Measurements from ENCODE around the gene C4orf50. TPM values are rescaled to one million over a fixed set of nuclear protein-coding genes. Genes with fewer than 3 reads are reported as not detected.

Gene C4orf50
- total RNA-seq, 1 experiment from 2014 or later = 0.12 TPM

- DNase-seq (ENCODE audit: low spot score) = no peak
Observed at GRCh38 chr4:5890063-5890727, 128.0 kb downstream of the C4orf50 start.

DNA sequence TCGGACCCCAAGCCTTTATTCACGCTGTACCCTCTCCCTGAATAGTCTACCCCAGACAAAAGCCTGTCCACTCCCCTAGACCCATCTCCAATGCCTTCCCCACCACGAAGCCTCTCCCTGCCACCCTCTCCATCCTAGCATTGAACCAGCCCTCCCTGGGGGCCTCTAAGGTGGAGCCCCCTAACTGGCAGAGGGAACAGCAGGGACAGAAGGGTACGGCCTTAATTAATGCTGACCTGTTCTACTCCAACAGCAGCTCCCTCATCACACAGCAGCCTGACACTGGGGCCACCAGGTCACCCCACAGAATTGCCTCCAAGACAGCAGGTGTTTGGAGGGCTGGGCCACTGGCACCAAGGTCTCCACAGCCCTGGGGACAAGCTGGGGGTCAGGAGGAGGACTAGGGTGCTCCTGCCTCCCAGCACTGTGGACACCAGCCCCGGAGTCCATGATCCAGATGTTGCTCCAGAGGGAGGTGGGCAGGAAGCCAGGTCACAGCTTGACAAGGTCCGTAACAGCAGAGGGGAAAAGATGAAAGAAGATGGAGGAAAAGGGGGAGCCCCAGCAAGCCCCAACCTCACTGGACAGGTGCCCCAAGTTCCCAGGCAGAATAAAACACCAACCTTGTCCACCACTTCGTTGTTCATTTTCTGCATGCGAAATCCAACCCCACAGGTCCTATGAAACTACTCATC is 129.1 kb downstream of the C4orf50 start:
- no peak for DNase-seq (ENCODE audit: low spot score)

- DNase-seq (ENCODE audit: low spot score) = peak; percentile 37
Observed at GRCh38 chr4:5888222-5889001, 129.8 kb downstream of the C4orf50 start.

GRCh38 chr4:5887361-5888221 is 130.6 kb downstream of the C4orf50 start:
- DNase-seq (ENCODE audit: low spot score) = peak; percentile 68

DNA sequence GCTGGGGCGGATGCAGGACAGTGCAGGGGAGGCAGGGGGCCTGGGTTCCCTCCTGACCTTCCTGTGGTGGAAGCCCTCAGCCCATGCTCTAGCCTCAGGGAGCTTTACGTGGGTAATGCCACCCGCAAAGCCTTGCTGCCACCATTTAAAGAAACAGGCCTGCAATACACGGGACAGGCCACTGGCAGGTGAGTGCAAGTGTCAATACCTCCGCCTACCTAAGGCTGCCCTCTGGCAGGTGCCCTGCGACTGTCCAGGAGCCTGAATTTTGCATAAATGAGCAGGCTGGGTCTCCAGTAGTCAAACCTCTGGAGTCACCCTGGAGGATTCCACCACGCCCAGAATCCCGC is 131.2 kb downstream of the C4orf50 start:
- no peak for DNase-seq (ENCODE audit: low spot score)

DNA sequence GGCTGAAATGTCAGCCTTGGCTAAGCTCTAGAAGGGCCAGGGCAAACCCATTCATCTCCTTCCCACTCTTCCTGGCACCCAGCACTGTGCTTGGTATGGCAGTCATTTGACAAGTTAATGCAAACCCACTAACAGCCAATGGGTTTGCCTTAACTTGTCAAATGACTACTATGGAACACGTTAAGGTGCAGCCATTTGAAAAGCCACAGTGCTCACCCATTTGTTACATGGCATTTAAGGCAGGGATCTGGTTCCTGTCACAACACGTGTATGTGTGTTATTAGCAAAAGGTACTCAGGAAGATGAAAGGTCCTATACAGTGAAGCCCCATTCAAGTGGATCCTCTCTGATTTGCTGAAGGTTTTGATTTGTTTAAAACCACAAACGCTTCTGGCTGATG is 132.5 kb downstream of the C4orf50 start:
- DNase-seq (ENCODE audit: low spot score) = no peak

- DNase-seq (ENCODE audit: low spot score) = no peak
Observed at GRCh38 chr4:5884796-5885195, 133.4 kb downstream of the C4orf50 start.

DNA sequence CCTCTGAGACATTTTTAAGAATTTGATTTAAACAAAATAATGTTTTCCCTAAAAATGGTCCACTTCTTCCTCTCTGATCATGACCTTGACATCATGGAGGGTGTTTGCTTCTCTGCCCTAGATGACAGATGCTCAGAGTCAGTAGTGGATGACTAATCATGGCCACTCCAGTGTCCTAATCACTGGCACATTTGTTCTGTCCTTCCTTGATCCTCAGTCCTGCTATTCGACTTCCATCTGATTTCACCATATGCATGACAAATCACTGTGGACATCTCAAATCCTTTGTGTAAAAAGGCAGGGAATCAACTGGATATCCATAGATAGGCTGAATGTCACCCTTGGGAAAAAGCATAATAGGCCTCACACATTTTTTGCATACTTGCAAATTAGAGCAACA is 134.3 kb downstream of the C4orf50 start:
- DNase-seq (ENCODE audit: low spot score) = no peak

DNA sequence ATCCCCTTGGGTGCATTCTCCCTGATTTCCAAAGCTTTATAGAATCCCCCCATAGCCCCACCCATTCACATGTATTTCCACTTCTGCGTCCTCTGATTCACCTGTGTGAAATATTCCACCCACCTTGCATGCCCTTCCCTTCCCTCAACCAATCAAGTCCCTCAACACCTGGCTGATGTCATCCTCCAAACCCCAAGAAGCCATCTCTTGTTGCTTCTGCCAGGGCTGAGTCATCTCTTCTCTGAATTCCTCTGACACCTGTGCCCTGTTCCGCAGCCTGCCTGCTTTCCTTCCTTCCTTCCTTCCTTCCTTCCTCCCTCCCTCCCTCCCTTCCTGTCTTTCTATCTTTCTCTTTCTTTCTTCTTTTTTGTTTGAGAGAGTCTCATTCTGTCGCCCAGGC is 135.3 kb downstream of the C4orf50 start:
- DNase-seq (ENCODE audit: low spot score) = no peak

- no peak for DNase-seq (ENCODE audit: low spot score)
Observed at GRCh38 chr4:5881340-5881739, 136.9 kb downstream of the C4orf50 start.

DNA sequence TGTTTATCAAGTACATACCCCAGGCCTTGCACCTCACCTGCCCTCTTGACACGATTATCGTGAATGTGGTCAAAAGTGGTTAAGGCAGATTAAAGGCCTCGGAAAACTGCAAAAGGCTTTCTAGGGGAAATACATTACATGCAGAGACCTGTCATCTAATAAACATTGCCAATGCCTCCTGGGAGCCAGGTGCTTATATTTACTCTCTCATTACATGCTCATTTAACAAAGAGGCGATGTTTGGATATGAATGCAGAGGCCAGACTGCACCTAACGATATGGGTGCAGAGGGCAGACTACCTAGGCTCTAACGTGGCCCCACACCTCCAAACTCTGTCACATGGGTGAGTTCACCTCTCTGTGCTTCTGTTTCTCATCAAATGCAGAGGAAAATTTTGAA is 139.9 kb downstream of the C4orf50 start:
- no peak for DNase-seq (ENCODE audit: low spot score)

- no peak for DNase-seq (ENCODE audit: low spot score)
Observed at GRCh38 chr4:5877392-5877791, 140.8 kb downstream of the C4orf50 start.

- peak; percentile 69 for DNase-seq (ENCODE audit: low spot score)
Observed at GRCh38 chr4:5874811-5875449, 143.3 kb downstream of the C4orf50 start.

DNA sequence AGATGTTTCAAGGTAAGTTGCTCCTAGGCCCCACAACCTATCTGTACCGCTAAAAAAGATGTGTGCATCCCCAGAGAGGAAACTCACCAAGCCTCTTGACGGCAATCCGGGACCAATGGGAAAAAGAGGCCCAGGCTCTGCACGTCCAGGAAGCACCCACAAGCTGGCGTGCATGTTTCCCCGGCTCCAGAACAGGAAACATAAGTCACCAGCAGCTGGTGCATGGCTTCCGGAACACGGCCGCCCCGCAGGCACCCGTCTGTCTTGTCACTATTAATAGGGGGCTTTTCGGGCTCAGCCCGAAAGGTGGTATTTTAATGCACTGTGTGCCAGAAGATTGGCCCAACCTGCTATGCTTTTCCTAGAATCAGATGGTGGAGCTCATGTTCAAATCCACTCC is 147.5 kb downstream of the C4orf50 start:
- no peak for DNase-seq (ENCODE audit: low spot score)

DNA sequence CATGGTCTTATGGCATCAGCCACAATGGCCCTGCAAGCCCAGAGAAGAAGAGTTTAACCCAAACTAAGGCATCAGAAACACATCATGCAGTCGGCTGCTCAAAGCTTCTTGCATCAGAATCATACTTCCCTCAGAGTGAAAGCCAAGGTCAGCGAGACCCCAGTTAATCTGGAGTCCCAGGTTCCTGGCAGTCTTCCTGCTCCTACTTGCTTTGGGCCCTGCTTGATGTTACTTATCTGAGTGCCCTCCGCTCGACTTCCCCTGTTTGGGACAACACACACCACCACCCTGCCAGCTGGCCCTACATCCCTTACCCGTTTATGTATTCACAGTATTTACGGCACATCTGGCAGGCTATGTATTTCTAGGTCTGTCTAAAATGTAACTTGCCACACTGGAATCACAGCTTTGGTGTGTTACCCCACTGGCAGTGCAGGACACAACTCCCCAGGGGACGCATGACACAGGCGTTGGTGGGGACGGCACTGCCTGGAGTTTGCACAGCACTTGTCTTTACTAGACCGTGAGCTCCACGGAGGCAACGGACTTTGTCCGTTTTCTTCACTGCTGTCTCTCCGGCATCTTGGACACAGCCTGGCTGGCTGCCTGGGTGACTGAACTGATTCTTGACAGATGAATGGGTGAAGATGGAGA is 148.1 kb downstream of the C4orf50 start:
- DNase-seq (ENCODE audit: low spot score) = no peak

DNA sequence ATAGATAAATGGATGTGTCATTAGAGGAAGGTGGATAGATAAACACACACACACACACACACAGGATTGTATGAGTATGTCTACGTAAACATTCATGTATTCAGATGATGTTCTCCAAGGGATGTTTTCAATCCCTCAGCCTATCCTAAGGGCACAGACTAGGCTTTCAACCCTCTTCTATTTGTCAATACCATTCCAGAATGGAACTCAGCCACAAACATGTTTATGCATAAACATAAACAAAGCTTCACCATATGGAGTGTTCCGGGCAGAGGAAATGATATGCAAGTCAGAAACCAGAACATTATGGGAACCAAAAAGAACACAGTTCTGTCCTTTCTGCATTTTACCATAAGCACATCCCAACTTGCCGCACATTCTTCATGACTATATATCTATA is 150.4 kb downstream of the C4orf50 start:
- no peak for DNase-seq (ENCODE audit: low spot score)

DNA sequence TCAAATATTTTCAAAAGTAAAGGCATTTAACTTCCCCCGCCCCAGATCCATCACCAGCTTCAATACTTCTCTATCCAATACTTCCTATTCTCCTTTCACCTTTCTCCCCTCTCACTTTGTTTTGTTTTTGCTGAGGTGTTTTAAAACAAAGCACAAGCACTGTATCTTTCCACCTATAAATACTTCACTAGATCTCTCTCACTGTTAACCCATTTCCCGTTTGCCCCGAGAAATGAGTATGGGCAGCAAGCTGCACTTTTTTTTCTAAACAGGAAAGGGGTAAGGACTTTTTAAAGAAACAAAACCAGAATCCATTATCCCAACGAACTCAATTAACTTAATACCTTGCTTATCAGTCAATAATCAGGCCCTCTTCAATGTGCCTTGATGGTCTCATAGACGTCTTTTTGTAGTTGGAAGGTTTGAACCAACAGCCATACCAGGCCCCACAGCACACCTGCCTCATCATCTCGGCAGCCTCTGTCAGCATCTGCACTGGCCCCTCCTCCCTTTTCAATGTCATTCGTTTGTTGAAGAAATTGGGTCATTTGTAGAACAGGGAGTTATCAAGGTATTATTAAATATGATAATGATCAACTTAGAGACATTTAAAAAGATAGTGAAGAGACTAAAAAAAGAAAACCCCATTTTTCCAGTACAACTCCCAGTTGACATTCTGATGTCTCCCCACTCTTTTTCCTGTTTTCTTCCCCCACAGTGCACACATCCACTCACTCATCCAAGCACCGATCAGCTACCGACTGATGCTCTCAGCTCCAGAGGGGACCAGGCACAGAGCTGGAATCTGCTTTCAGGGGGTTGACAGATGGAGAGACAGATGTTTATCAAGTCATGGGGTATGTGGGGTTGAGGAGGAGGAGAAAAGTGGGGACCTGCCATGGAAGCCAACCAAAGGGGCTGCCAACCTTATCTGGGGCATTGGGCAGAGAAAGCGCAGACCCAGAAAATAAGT is 151.1 kb downstream of the C4orf50 start:
- DNase-seq (ENCODE audit: low spot score) = no peak

DNA sequence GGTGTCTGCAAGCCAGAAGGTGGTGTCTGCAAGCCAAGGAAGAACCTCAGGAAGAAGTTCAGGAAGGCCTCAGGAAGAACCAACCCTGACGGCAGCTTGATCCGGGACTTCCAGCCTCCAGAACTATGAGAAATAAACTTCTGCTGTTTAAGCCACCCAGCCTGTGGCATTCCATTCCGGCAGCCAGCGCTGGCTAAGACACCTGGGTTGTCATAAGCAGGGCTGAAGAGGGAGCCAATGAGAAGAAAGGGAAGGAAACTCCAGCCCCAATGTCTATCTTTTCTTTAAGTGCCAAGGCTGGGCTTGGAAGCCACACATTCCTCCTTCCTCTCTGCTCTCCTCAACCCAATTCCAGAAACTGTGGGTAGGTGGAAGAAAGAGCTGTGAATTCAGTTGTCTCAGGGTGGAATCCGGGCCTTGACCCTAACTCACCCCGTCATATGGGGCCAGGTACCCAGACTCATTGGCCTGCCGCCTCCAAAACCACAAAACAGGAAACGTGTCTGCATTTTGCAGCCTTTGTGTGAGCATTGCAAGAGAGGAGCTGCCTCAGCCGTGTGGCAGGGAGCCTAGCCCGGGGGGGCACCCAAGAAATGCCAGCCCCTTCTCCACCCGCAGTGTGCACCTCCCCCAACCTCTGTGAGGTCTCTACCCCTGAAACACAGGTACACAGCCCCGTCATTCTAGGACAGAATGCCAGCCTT is 152.2 kb downstream of the C4orf50 start:
- peak; percentile 65 for DNase-seq (ENCODE audit: low spot score)

GRCh38 chr4:5863461-5864113 is 154.6 kb downstream of the C4orf50 start:
- peak; percentile 99 for DNase-seq (ENCODE audit: low spot score)
